ENCODE data around the gene GPC5. TPM values are rescaled to one million over a fixed set of nuclear protein-coding genes. Genes with fewer than 3 reads are reported as not detected.
A peak's percentile ranks its signal among the peaks of the same experiment; 100 is the strongest.
"Not testable (repeated sequence)": the region's sequence is repeated elsewhere in the genome, so short reads cannot be mapped to it uniquely, and the experiment has no call there.

Gene GPC5
- total RNA-seq, 2 experiments from 2014 or later = 0.63 to 0.66 TPM

- no peaks in the 10 kb centered on the region for H3K9me3 Mint-ChIP-seq (ENCODE audit: low read depth)
- no peak overlapping the region for H3K4me3 Mint-ChIP-seq
- H3K36me3 Mint-ChIP-seq (ENCODE audit: low read depth) = no peaks in the 10 kb centered on the region
- ATAC-seq (no peak), DNase-seq (no peak)
- peaks cover 15% of the 10 kb centered on the region for H3K4me1 Mint-ChIP-seq
- CTCF ChIA-PET = interaction anchor here (0.6 to 1.1 kb wide), 3 partner anchors 70 to 214 kb away, joined by 3 read pairs; no protein-coding TSS in a partner anchor
- intact Hi-C loops (cut with DNase I, micrococcal nuclease) = loop anchor here in 1 of 2 experiments (10.0 kb wide), 1 partner anchor 266 kb away; no protein-coding TSS in a partner anchor
- H3K27ac Mint-ChIP-seq = no peak overlapping the region
- POLR2A ChIA-PET = no interaction called here
- peaks cover 34% of the 10 kb centered on the region for H3K27me3 Mint-ChIP-seq
These were observed 2.2 kb downstream of the GPC5 start for GRCh38 chr13:91400671-91401070.

GRCh38 chr13:91401920-91402319 lies 3.5 kb downstream of the GPC5 start:
- H3K27ac Mint-ChIP-seq = no peak overlapping the region
- no peak overlapping the region for H3K4me3 Mint-ChIP-seq
- no peak for ATAC-seq

GRCh38 chr13:91405240-91405639 lies 6.8 kb downstream of the GPC5 start:
- DNase-seq (no peak), ATAC-seq (no peak)
- H3K27me3 Mint-ChIP-seq = peaks cover 22% of the 10 kb centered on the region
- H3K36me3 Mint-ChIP-seq (ENCODE audit: low read depth) = no peaks in the 10 kb centered on the region
- H3K9me3 Mint-ChIP-seq (ENCODE audit: low read depth) = no peaks in the 10 kb centered on the region
- H3K27ac Mint-ChIP-seq = no peak overlapping the region
- intact Hi-C loops (cut with DNase I, micrococcal nuclease) = loop anchor here in 1 of 2 experiments (10.0 kb wide), 1 partner anchor 270 kb away; no protein-coding TSS in a partner anchor
- POLR2A ChIA-PET = no interaction called here
- H3K4me3 Mint-ChIP-seq = no peak overlapping the region
- no peaks in the 10 kb centered on the region for H3K4me1 Mint-ChIP-seq
- CTCF ChIA-PET = interaction anchor here (0.7 to 1.6 kb wide), 4 partner anchors 51 to 270 kb away, joined by 3 to 5 read pairs (median 4); no protein-coding TSS in a partner anchor

More at GRCh38 chr13:91401920-91402319, 3.5 kb downstream of the GPC5 start:
- CTCF ChIA-PET = no interaction called here
- Mint-ChIP-seq H3K4me1 (peaks cover 15% of the 10 kb centered on the region), H3K36me3 (ENCODE audit: low read depth) (no peaks in the 10 kb centered on the region), H3K27me3 (peaks cover 32% of the 10 kb centered on the region), H3K9me3 (ENCODE audit: low read depth) (no peaks in the 10 kb centered on the region)
- intact Hi-C loops (cut with DNase I, micrococcal nuclease) = loop anchor here in 1 of 2 experiments (10.0 kb wide), 1 partner anchor 267 kb away; no protein-coding TSS in a partner anchor
- no peak for DNase-seq
- POLR2A ChIA-PET = no interaction called here

GRCh38 chr13:91406619-91407018 lies 8.2 kb downstream of the GPC5 start:
- Mint-ChIP-seq H3K4me1 (no peaks in the 10 kb centered on the region), H3K4me3 (no peak overlapping the region), H3K27me3 (peaks cover 14% of the 10 kb centered on the region), H3K36me3 (ENCODE audit: low read depth) (no peaks in the 10 kb centered on the region), H3K9me3 (ENCODE audit: low read depth) (no peaks in the 10 kb centered on the region), H3K27ac (no peak overlapping the region)
- ChIA-PET POLR2A (interaction anchor here (0.8 kb wide), 1 partner anchor 112 kb away, joined by 5 read pairs; no protein-coding TSS in a partner anchor), CTCF (interaction anchor here (0.7 to 2.5 kb wide), 12 partner anchors 14 to 272 kb away, joined by 3 to 8 read pairs (median 4); no protein-coding TSS in a partner anchor)
- intact Hi-C loops (cut with DNase I, micrococcal nuclease) = loop anchor here (1.0 to 10.0 kb wide), 5 partner anchors 27 to 272 kb away; no protein-coding TSS in a partner anchor
- peak; percentile 51 for ATAC-seq
- DNase-seq = peak; percentile 30

- no peak overlapping the region for H3K4me3 Mint-ChIP-seq
- intact Hi-C loops (cut with DNase I, micrococcal nuclease) = loop anchor here in 1 of 2 experiments (10.0 kb wide), 1 partner anchor 274 kb away; no protein-coding TSS in a partner anchor
- CTCF ChIA-PET = interaction anchor here (1.7 to 2.1 kb wide), 3 partner anchors 10 to 36 kb away, joined by 5 to 6 read pairs (median 5); no protein-coding TSS in a partner anchor
- no peaks in the 10 kb centered on the region for H3K36me3 Mint-ChIP-seq (ENCODE audit: low read depth)
- DNase-seq = no peak
- POLR2A ChIA-PET = no interaction called here
- no peak for ATAC-seq
- H3K27me3 Mint-ChIP-seq = peaks cover 8% of the 10 kb centered on the region
- H3K27ac Mint-ChIP-seq = no peak overlapping the region
- H3K4me1 Mint-ChIP-seq = no peaks in the 10 kb centered on the region
- H3K9me3 Mint-ChIP-seq (ENCODE audit: low read depth) = no peaks in the 10 kb centered on the region
These were observed 10.6 kb downstream of the GPC5 start for GRCh38 chr13:91408971-91409370.

- DNase-seq; H3K9me3 Mint-ChIP-seq (ENCODE audit: low read depth); ATAC-seq; H3K27me3 Mint-ChIP-seq; POLR2A ChIA-PET; H3K4me1 Mint-ChIP-seq; H3K27ac Mint-ChIP-seq; CTCF ChIA-PET; intact Hi-C loops (cut with DNase I, micrococcal nuclease); H3K36me3 Mint-ChIP-seq (ENCODE audit: low read depth); H3K4me3 Mint-ChIP-seq: not testable (repeated sequence)
These were observed 18.2 kb downstream of the GPC5 start for GRCh38 chr13:91416579-91416978.

- peak; percentile 44 for ATAC-seq
- no peak overlapping the region for H3K27ac Mint-ChIP-seq
These were observed 19.4 kb downstream of the GPC5 start for GRCh38 chr13:91417660-91418325.

GRCh38 chr13:91426913-91427312 lies 28.5 kb downstream of the GPC5 start:
- ChIA-PET POLR2A (no interaction called here), CTCF (no interaction called here)
- H3K36me3 Mint-ChIP-seq (ENCODE audit: low read depth) = no peaks in the 10 kb centered on the region
- H3K4me3 Mint-ChIP-seq = no peak overlapping the region
- H3K4me1 Mint-ChIP-seq = no peaks in the 10 kb centered on the region
- no peak overlapping the region for H3K27ac Mint-ChIP-seq
- intact Hi-C loops (cut with DNase I, micrococcal nuclease) = no loop called here
- peaks cover 21% of the 10 kb centered on the region for H3K9me3 Mint-ChIP-seq (ENCODE audit: low read depth)
- DNase-seq (no peak), ATAC-seq (no peak)
- peaks cover 10% of the 10 kb centered on the region for H3K27me3 Mint-ChIP-seq

More at GRCh38 chr13:91417660-91418325, 19.4 kb downstream of the GPC5 start:
- Mint-ChIP-seq H3K4me1 (peaks cover 3% of the 10 kb centered on the region), H3K4me3 (no peak overlapping the region), H3K36me3 (ENCODE audit: low read depth) (no peaks in the 10 kb centered on the region), H3K27me3 (peaks cover 7% of the 10 kb centered on the region), H3K9me3 (ENCODE audit: low read depth) (no peaks in the 10 kb centered on the region)
- CTCF ChIA-PET = no interaction called here
- POLR2A ChIA-PET = no interaction called here
- intact Hi-C loops (cut with DNase I, micrococcal nuclease) = no loop called here
- DNase-seq = no peak

GRCh38 chr13:91438674-91439073 lies 40.3 kb downstream of the GPC5 start:
- H3K9me3 Mint-ChIP-seq (ENCODE audit: low read depth); H3K27ac Mint-ChIP-seq; H3K4me1 Mint-ChIP-seq; POLR2A ChIA-PET; CTCF ChIA-PET; H3K27me3 Mint-ChIP-seq; DNase-seq; H3K36me3 Mint-ChIP-seq (ENCODE audit: low read depth); intact Hi-C loops (cut with DNase I, micrococcal nuclease); ATAC-seq; H3K4me3 Mint-ChIP-seq: not testable (repeated sequence)

GRCh38 chr13:91450913-91451312 lies 52.5 kb downstream of the GPC5 start:
- Mint-ChIP-seq H3K9me3 (ENCODE audit: low read depth) (no peaks in the 10 kb centered on the region), H3K36me3 (ENCODE audit: low read depth) (no peaks in the 10 kb centered on the region), H3K27ac (no peak overlapping the region), H3K4me3 (no peak overlapping the region), H3K4me1 (no peaks in the 10 kb centered on the region), H3K27me3 (peaks cover 3% of the 10 kb centered on the region)
- intact Hi-C loops (cut with DNase I, micrococcal nuclease) = no loop called here
- no peak for DNase-seq
- POLR2A ChIA-PET = interaction anchor here (0.6 kb wide), 1 partner anchor 373 kb away, joined by 5 read pairs; no protein-coding TSS in a partner anchor
- no peak for ATAC-seq
- CTCF ChIA-PET = no interaction called here

GRCh38 chr13:91454666-91455065 lies 56.2 kb downstream of the GPC5 start:
- Mint-ChIP-seq H3K9me3 (ENCODE audit: low read depth) (no peaks in the 10 kb centered on the region), H3K4me1 (no peaks in the 10 kb centered on the region), H3K27ac (no peak overlapping the region), H3K27me3 (peaks cover 11% of the 10 kb centered on the region), H3K4me3 (no peak overlapping the region), H3K36me3 (ENCODE audit: low read depth) (no peaks in the 10 kb centered on the region)
- DNase-seq = no peak
- CTCF ChIA-PET = interaction anchor here (1.0 kb wide), 1 partner anchor 192 kb away, joined by 3 read pairs; no protein-coding TSS in a partner anchor
- ATAC-seq = no peak
- POLR2A ChIA-PET = no interaction called here
- intact Hi-C loops (cut with DNase I, micrococcal nuclease) = no loop called here

- intact Hi-C loops (cut with DNase I, micrococcal nuclease) = no loop called here
- Mint-ChIP-seq H3K4me1 (no peaks in the 10 kb centered on the region), H3K27ac (no peak overlapping the region), H3K27me3 (peaks cover 8% of the 10 kb centered on the region), H3K9me3 (ENCODE audit: low read depth) (no peaks in the 10 kb centered on the region), H3K4me3 (no peak overlapping the region), H3K36me3 (ENCODE audit: low read depth) (no peaks in the 10 kb centered on the region)
- ATAC-seq (no peak), DNase-seq (no peak)
- ChIA-PET POLR2A (no interaction called here), CTCF (no interaction called here)
These were observed 58.4 kb downstream of the GPC5 start for GRCh38 chr13:91456837-91457236.
